Right lobe of liver (tissue), 4 donors: Measurements from ENCODE around the gene R3HDM4.

ENCODE experiments used
- CTCF ChIP-seq, 4 donors: fragments of 200-600 bp in 3 of 4; fragments of 450-650 bp in 1 of 4; IDR thresholded peaks; one replicate each; pipeline versions ENCODE4 v1.5.1 to v1.8.0; 2016 to 2022; ENCODE audit warnings: antibody characterized with exemption in 4 of 4, mild to moderate bottlenecking in 2 of 4
- POLR2A ChIP-seq: fragments of 450-650 bp; IDR thresholded peaks from one replicate; pipeline ENCODE4 v1.6.1; 2017; ENCODE audit warnings: antibody characterized with exemption, mild to moderate bottlenecking
- donor health status: DM: no; HTN: no; CAD: no.
- donor health status: DM: no; HTN: no; CAD: no.
- donor health status: DM: no; HTN: yes; CAD: no.

- TF ChIP-seq CTCF (IDR thresholded peaks at IDR 0.05) (no peak), POLR2A (no peak)
These were observed 28.4 kb downstream of the R3HDM4 start for GRCh38 chr19:884420-885211.
